H7 (cell line): ENCODE measurements around the gene ASB5. TPM values are rescaled to one million over a fixed set of nuclear protein-coding genes. Genes with fewer than 3 reads are reported as not detected.

ENCODE experiments used
- DNase-seq: peaks from one replicate; pipeline ENCODE4 v3.0.0; 2012
- H3K27me3 ChIP-seq: 2 replicates; pipeline ENCODE4 v1.6.0; 2011; ENCODE audit warnings: mild to moderate bottlenecking, low read length; ENCODE audit not compliant: control insufficient read depth, insufficient read depth
- H3K36me3 ChIP-seq: replicated peaks from 2 replicates; pipeline ENCODE4 v1.5.1; 2011; ENCODE audit warnings: low read length; ENCODE audit not compliant: control insufficient read depth, insufficient read depth
- H3K4me3 ChIP-seq: 2 replicates; pipeline ENCODE4 v1.5.1; 2011; ENCODE audit warnings: low read depth, mild to moderate bottlenecking, control low read depth, low read length, moderate library complexity; ENCODE audit not compliant: insufficient read depth
- total RNA-seq: library from RNA; depleted of rRNA; stranded (reverse); fragments of >200 nt; shearing (Covaris generic); gene quantifications from 2 replicates; pipeline ENCODE4 v1.2.3, GENCODE V29; 2014

The ASB5 gene
- total RNA-seq, 1 experiment from 2014 or later: 0.31 TPM

- Histone ChIP-seq H3K4me3 (no peak overlapping the region), H3K27me3 (no peaks in the 10 kb centered on the region), H3K36me3 (no peaks in the 10 kb centered on the region)
- no peak for DNase-seq
Observed at GRCh38 chr4:176262243-176262642, 6.8 kb downstream of the ASB5 start.

- no peak for DNase-seq
- Histone ChIP-seq H3K27me3 (no peaks in the 10 kb centered on the region), H3K36me3 (no peaks in the 10 kb centered on the region), H3K4me3 (no peak overlapping the region)
Observed at GRCh38 chr4:176261481-176261880, 7.5 kb downstream of the ASB5 start.

DNA sequence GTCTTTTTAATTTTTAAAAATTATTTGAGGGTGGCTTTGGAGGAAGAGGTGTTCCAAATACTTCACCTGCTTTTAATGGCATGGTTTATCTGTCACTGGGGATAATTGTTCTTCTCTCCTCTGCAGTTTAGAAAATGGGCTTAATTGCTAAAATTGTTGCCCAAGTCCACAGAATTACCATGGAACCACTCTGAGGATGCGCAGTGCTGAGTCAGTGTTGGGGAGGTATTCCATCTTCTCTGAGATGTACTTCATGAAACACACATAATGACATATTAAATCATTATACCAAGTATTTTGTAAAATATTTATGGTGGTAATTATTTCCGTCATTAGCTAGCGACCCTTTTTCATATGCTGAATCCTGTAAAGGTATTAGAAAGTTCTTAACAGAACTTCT is 8.0 kb downstream of the ASB5 start:
- H3K4me3 ChIP-seq: no peak overlapping the region
- H3K27me3 ChIP-seq: no peaks in the 10 kb centered on the region
- no peak for DNase-seq
- H3K36me3 ChIP-seq: no peaks in the 10 kb centered on the region

DNA sequence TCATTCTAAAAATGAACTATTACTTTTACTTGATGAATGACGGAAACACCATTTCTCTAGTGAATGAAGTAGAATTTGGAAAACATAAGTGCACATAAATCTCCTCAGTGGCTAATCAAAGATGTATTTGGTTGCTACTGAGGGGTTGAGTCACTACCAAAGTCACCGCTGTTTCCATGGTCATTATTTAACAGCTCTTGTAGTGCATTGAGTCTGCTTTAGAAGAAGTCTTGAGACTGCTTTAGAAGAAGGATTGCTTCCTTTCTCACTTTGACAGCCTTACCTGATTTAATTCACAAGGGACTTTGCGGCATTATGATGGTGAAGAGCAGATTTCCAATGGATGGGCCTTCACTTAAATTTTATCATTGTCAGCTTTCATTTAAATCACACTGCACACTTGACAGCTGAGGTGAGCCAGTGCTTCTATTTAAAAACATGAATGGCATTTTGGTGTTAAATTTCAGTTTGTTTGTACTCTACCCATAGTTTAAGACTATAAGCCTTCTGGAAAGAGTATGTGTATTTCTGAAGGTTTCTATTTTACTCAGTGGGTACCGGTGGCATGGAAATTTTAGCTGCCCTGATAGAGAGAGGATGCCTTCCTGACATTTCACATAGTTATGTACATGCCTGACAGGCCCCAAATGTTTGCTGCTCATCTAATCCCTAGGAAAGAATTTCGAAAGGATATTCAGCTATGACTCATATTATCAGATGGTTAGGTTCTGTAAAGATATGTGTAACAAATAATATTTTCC is 9.5 kb downstream of the ASB5 start:
- Histone ChIP-seq H3K4me3 (no peak overlapping the region), H3K27me3 (no peaks in the 10 kb centered on the region), H3K36me3 (no peaks in the 10 kb centered on the region)
- DNase-seq: no peak

DNA sequence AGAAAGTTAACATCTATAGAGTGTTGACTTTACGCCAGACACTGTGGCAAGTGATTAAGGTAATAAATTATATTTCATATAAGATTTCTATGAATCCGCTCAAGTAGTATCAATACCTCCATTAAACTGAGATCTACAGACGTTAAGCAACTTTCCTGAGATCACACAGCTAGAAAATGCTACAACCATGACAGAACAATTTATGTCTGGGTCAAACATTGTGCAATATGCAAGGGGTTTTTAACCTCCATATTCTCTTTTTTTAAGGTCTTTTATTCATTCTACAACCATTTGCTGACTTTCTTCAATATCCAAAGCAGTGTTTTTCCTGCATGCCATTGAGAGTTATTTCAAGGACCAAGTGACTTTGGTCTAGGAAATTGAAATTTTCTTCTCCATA is 10.9 kb downstream of the ASB5 start:
- Histone ChIP-seq H3K4me3 (no peak overlapping the region), H3K36me3 (no peaks in the 10 kb centered on the region), H3K27me3 (no peaks in the 10 kb centered on the region)
- DNase-seq: no peak

DNA sequence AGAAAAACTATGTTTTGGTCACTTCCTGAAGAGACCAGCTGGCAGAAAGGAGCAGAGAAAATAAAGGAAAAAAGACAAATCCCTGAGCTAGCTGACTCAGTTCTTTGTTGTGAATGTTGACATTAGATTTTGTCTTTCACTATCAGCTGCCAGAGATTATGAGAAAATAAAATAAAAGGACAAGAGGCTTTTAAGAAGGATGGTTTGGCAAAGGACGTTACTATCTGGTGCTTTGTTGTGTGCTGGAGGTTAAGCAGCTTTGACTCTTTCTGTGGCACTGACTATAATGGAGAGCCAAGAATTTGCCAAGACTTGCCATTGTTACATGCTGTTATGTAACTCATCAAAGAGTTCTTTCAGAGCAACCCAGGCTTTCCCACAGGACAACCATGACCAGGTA is 12.1 kb downstream of the ASB5 start:
- H3K27me3 ChIP-seq: no peaks in the 10 kb centered on the region
- no peak for DNase-seq
- no peak overlapping the region for H3K4me3 ChIP-seq
- no peaks in the 10 kb centered on the region for H3K36me3 ChIP-seq

- no peak for DNase-seq
- no peaks in the 10 kb centered on the region for H3K27me3 ChIP-seq
- no peak overlapping the region for H3K4me3 ChIP-seq
- no peaks in the 10 kb centered on the region for H3K36me3 ChIP-seq
Observed at GRCh38 chr4:176242764-176243347, 26.2 kb downstream of the ASB5 start.

DNA sequence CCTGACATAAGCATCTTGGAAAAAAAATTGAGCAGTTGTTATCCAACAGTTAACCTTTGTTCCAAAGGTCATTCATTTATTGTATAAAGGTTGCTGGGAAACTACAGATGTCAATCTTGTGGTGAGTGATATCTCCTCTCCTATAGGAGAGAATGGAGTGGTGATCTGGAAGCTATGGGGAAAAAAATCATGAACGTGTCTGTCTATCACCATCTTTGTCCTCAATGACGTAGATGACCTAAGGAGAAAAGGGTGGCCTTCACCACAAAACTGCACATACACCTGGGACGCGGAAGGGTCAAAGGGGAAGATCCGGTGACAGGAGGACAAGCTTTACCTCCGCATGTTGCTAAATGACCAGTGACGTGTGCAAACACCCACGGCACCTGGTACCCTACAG is 27.3 kb downstream of the ASB5 start:
- Histone ChIP-seq H3K36me3 (no peaks in the 10 kb centered on the region), H3K4me3 (no peak overlapping the region), H3K27me3 (no peaks in the 10 kb centered on the region)
- no peak for DNase-seq

GRCh38 chr4:176238826-176239225 is 30.2 kb downstream of the ASB5 start:
- Histone ChIP-seq H3K27me3 (no peaks in the 10 kb centered on the region), H3K4me3 (no peak overlapping the region), H3K36me3 (no peaks in the 10 kb centered on the region)
- no peak for DNase-seq

GRCh38 chr4:176238157-176238610 is 30.8 kb downstream of the ASB5 start:
- DNase-seq: no peak
- H3K27me3 ChIP-seq: no peaks in the 10 kb centered on the region

GRCh38 chr4:176236946-176237345 is 32.1 kb downstream of the ASB5 start:
- no peaks in the 10 kb centered on the region for H3K36me3 ChIP-seq
- DNase-seq: no peak

More at GRCh38 chr4:176238157-176238610, 30.8 kb downstream of the ASB5 start:
- H3K4me3 ChIP-seq: no peak overlapping the region
- H3K36me3 ChIP-seq: no peaks in the 10 kb centered on the region

DNA sequence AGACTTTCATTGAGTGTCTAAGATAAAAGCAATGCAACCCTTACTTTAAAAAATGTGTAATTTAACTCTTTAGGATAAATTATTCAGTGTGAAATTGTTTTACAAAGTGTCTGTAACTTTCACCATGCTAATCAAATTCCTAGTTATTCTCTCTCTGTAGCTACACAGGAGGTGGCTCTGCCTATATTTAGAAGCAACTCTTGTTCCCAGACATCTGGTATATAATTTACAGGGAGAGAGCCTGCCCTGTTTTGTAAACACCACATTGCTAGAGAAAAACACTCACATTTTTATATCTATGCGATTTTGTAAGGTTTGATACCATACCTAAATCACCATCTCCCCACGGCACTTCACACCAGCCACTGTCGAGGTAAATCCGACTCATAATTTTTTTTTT is 38.2 kb downstream of the ASB5 start:
- Histone ChIP-seq H3K27me3 (no peaks in the 10 kb centered on the region), H3K4me3 (no peak overlapping the region), H3K36me3 (no peaks in the 10 kb centered on the region)
- no peak for DNase-seq

More at GRCh38 chr4:176236946-176237345, 32.1 kb downstream of the ASB5 start:
- Histone ChIP-seq H3K27me3 (no peaks in the 10 kb centered on the region), H3K4me3 (no peak overlapping the region)

- no peaks in the 10 kb centered on the region for H3K36me3 ChIP-seq
- no peaks in the 10 kb centered on the region for H3K27me3 ChIP-seq
- DNase-seq: no peak
- no peak overlapping the region for H3K4me3 ChIP-seq
Observed at GRCh38 chr4:176229645-176230044, 39.4 kb downstream of the ASB5 start.

GRCh38 chr4:176226736-176227135 is 42.3 kb downstream of the ASB5 start:
- Histone ChIP-seq H3K4me3 (no peak overlapping the region), H3K36me3 (no peaks in the 10 kb centered on the region), H3K27me3 (no peaks in the 10 kb centered on the region)
- no peak for DNase-seq

DNA sequence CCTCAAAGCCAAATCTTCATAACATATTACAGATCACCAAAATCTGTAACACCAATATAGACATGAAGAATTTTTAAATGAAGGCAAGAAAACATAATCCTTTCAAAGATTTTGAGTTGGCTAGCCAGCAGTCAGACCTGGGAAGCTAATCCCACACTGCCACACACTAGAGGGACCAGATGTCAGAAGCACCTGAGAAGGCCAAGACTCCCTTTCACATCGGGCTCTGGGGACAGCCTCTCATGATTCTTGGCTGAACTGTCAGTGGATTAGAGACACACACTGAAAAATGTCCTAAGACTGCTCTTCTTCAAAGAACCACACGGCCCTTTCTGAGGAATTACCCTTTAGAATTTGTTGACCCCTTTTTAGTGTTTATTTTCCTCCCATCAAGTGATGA is 45.5 kb downstream of the ASB5 start:
- no peaks in the 10 kb centered on the region for H3K36me3 ChIP-seq
- DNase-seq: no peak

More for the DNA sequence above, 45.5 kb downstream of the ASB5 start:
- Histone ChIP-seq H3K4me3 (no peak overlapping the region), H3K27me3 (no peaks in the 10 kb centered on the region)
